GM19043 (cell line): Measurements from ENCODE around the gene KLHL26.
"Not testable (repeated sequence)": the region's sequence is repeated elsewhere in the genome, so short reads cannot be mapped to it uniquely, and the experiment has no call there.

ENCODE experiments used
- ATAC-seq: cut with Tn5 transposase; IDR thresholded peaks from one replicate; pipeline ENCODE4 v1.9.1; 2021; ENCODE audit warnings: low read depth; ENCODE audit not compliant: unreplicated experiment

Gene KLHL26

DNA sequence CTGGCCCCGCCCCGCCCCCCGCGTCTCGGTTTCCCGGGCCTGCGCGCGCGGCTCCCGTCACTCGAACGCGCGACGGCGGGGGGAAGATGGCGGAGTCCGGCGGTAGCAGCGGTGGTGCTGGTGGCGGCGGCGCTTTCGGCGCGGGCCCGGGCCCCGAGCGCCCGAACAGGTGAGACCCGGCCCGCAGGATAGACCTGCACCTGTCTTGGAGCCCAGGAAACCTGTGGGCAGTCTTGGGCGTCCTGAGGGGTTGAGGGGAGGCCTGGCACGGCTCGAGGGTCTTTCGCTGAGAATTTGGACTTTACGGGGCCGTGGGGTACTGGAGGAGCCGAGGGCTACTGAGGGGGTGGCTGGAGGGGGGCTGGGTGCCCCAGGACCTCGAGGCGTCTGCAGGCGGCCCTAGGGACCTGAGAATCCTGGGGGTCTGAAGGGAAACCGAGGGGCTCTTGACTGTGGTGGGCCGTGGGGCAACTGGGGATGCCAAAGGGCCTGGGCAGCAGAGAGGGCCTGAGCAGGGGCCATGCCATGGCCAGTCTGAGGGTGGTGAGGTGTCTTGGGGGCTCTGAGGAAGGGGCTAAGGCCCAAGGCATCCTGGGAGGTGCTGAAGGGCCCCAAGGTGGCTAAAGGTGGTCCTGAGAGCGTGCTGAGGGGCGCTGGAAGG lies at the start of gene KLHL26:
Gene KLHL26, plus strand, starts transcription at position 60 of the 661 bp plus-strand sequence. Its CDS starts 27 bp downstream, at position 87.
- no peak for ATAC-seq

- no peak for ATAC-seq
Measured at GRCh38 chr19:18587561-18587960, 49.3 kb upstream of the KLHL26 start.

DNA sequence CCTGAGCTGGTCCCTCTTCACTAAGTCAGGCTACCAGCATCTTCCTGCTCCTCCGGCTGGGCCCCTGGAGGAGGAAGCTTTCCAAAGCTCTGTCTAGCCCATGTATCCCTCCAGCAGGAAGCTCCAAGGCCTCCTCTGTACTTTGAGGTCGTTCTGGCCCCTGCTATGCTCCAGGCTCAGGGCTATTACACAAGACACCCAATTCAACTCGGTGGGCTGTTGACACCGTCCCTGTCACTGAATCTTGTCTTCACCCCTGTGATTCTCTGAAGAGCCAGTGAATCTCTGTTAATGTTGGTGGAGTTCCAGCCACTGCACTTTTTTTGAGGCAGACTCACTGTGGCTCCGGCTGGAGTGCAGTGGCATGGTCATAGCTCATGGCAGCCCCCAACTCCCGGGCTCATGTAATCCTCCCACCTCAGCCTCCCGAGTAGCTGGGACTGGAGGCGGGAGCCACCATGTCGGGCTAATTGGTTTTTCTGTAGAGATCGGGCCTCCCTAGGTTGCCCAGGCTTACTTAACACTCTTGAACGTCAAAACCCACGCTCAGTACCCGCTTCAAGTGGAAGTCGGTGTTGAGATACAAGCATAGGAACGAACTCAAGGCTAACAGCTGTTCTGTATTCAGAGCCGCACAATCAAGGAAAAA lies 48.7 kb upstream of the KLHL26 start:
- ATAC-seq, result no peak

DNA sequence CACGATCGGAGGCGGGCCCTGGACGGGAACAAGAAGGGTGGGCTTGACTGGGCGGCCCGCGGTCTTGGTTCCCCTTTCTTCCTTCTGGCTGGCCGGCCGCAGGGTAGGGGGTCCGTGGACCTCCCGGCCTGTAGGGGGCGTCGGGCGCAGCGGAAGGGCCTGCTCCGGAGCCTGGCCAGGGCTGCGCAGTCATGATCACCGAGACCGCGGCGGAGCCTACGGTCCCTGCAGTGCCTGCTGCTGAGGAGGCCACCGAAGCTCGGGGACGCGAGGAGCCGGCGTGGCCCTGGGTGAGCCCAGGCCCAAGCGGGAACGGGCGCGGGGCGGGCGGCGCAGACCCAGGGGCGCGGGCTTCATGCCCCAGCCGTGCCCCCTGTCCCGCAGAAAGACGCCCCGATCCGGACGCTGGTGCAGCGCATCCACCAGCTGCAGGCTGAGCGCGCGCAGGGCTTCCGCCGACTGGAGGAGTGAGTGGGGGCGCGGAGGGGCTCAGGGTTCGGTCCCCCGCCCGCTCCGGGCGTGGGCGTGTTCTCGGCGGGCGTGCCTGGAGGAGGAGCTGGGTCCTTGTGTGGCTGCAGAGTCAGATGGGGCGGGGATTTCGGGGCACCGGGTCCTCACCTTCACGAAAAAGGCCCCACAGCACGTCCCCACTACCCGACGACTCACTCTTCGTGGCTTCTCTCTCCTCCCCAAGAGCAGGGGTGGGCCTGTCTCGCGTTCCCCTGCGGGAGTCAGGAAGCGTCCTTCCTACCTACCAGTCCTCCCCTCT lies 48.0 kb upstream of the KLHL26 start, which contains the start of gene REX1BD:
Gene REX1BD, plus strand, starts transcription at position 188 of the 769 bp plus-strand sequence. Its CDS starts 4 bp downstream, at position 192.
- peak; percentile 75 for ATAC-seq

- peak; percentile 5 for ATAC-seq
Measured at GRCh38 chr19:18589380-18590272, 47.2 kb upstream of the KLHL26 start.

- no peak for ATAC-seq
Measured at GRCh38 chr19:18590273-18591272, 46.3 kb upstream of the KLHL26 start.

DNA sequence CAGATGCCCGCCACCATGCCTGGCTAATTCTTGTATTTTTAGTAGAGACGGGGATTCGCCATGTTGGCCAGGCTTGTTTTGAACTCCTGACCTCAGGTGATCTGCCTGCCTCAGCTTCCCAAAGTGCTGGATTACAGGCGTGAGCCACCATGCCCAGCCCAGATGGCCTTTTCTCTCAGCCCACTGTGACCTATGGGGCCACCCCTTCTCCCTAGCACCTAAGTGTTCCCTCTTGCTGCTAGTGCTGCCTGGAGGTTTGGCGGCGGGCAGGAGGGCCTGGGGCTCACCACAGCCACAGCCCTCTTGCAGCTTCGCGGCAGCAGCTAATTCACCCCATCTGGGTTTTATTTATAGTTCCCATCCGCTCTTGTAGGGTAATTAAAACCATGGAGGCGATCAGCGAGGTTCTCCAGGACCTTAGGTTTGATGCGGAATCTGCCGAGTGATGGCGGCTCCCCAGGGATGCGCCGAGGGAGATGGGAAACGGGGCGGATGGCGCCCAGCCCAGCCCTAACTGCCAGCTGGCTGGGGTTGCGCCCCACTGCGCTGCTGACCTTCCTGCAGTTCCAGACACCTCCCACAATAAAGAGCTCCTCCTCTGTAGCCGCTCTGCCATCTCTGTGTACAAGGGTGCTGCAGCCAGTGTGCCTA lies 45.0 kb upstream of the KLHL26 start:
- no peak for ATAC-seq

GRCh38 chr19:18592732-18593131 lies 44.1 kb upstream of the KLHL26 start:
- not testable (repeated sequence) for ATAC-seq

GRCh38 chr19:18593367-18594095 lies 43.3 kb upstream of the KLHL26 start:
- ATAC-seq, result no peak

GRCh38 chr19:18594096-18594823 lies 42.6 kb upstream of the KLHL26 start:
- peak; percentile 66 for ATAC-seq

DNA sequence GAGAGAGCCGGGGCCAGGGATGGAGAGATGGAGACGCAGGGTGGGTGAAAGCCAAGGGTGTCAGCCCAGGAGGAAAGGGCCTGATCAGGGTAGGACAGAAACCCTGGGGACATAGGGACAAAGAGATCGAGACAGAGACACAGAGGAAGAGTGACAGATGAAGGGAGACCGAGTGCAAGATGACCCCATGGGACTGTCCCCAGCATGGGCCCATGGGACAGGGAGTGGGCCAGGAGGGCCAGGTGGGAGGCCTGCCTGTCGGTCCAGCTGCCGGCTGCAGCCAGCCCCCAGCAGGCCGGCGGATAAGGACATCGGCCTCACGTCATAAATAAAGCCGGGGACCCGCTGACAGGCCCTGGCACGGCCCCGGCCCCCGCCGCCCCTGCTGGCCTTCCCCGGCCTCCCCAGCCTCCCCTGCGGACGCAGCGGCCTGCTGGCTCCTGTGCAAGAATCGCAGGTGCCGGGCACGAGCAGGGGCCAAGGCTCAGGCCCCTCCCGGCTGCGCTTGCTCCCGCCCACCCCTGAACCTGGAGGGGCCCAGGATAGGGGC lies 41.9 kb upstream of the KLHL26 start:
- ATAC-seq, result no peak

GRCh38 chr19:18595475-18595874 lies 41.4 kb upstream of the KLHL26 start:
- no peak for ATAC-seq

DNA sequence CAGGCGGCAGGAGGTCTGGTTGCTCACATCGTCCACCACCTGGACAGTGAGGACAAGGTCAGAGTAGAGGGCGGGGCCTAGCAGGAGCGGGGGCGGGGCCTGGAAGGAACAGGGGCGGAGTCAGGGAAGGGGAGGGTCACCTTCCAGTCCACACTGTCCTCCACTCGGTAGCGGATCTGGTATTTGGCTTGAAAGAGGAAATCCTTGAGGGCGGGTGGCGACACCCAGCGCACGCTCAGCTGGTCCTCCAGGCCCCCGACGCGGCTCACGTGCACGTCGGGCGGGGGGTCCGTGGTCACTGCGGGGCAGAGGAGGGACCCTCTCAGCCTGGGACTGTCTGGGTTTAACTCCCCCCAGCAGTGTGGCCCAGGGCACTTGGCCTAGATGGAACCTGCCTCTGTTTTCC lies 40.1 kb upstream of the KLHL26 start:
- no peak for ATAC-seq

- no peak for ATAC-seq
Measured at GRCh38 chr19:18597809-18598660, 38.8 kb upstream of the KLHL26 start.

- ATAC-seq, result no peak
Measured at GRCh38 chr19:18599485-18599884, 37.3 kb upstream of the KLHL26 start.
